HL-60 (cell line): ENCODE measurements around the gene CBLB.

Source experiments
- CTCF ChIP-seq: IDR thresholded peaks from one replicate; pipeline ENCODE4 v1.5.1; 2011; ENCODE audit warnings: low read length, control low read depth, inconsistent platforms; ENCODE audit not compliant: insufficient read depth
- POLR2AphosphoS5 ChIP-seq: IDR thresholded peaks from 2 replicates; pipeline ENCODE4 v1.6.1; 2012; ENCODE audit warnings: low read depth
- REST ChIP-seq: IDR thresholded peaks from 2 replicates; pipeline ENCODE4 v1.6.1; 2012; ENCODE audit warnings: low read depth; ENCODE audit not compliant: insufficient replicate concordance
- SPI1 ChIP-seq: IDR thresholded peaks from 2 replicates; pipeline ENCODE4 v1.6.1; 2012; ENCODE audit warnings: low read depth, mild to moderate bottlenecking, borderline replicate concordance

GRCh38 chr3:105606016-105606415 lies 262.8 kb downstream of the CBLB start:
- no peak for TF ChIP-seq CTCF
- no peak for TF ChIP-seq REST
- no peak for TF ChIP-seq POLR2AphosphoS5
- no peak for TF ChIP-seq SPI1
